OCI-LY3 (cell line): ENCODE measurements around the gene JMJD8.

Experiments used
- H2AFZ ChIP-seq: fragments of 200-600, 300-600 bp; shearing (Covaris generic); 2 replicates; pipeline ENCODE4 v1.6.0; 2014; ENCODE audit warnings: antibody characterized with exemption, low read depth, low read length
- H3K27ac ChIP-seq: fragments of 200-600, 300-600 bp; sonication (generic); 2 replicates; pipeline ENCODE4 v1.5.1; 2014; ENCODE audit warnings: mild to moderate bottlenecking, low read length, moderate library complexity, mixed read lengths
- H3K27me3 ChIP-seq: fragments of 200-600, 300-600 bp; sonication (generic); 2 replicates; pipeline ENCODE4 v1.6.1; 2014; ENCODE audit warnings: low read depth, low read length, mixed read lengths
- H3K36me3 ChIP-seq: fragments of 200-600, 300-600 bp; sonication (generic); replicated peaks from 2 replicates; pipeline ENCODE3; 2014; ENCODE audit warnings: low read depth, low read length, mixed read lengths
- H3K4me1 ChIP-seq: fragments of 300-600, 200-600 bp; sonication (generic); 2 replicates; pipeline ENCODE4 v1.6.1; 2014; ENCODE audit warnings: low read length, mixed read lengths
- H3K4me2 ChIP-seq: fragments of 200-600, 300-600 bp; sonication (generic); 2 replicates; pipeline ENCODE4 v1.6.1; 2014; ENCODE audit warnings: low read length, mixed read lengths
- H3K4me3 ChIP-seq: fragments of 300-600, 200-600 bp; sonication (generic); 2 replicates; pipeline ENCODE4 v1.5.1; 2014; ENCODE audit warnings: antibody characterized with exemption, mild to moderate bottlenecking, low read length, moderate library complexity
- H3K79me2 ChIP-seq: fragments of 300-600, 200-600 bp; shearing (Covaris generic); 2 replicates; pipeline ENCODE4 v1.6.1; 2014; ENCODE audit warnings: mild to moderate bottlenecking, low read length, mixed read lengths
- H3K9ac ChIP-seq: fragments of 300-600, 200-600 bp; shearing (Covaris generic); 2 replicates; pipeline ENCODE4 v1.6.0; 2014; ENCODE audit warnings: mild to moderate bottlenecking, low read length, moderate library complexity
- H3K9me3 ChIP-seq: fragments of 200-600, 300-600 bp; shearing (Covaris generic); 2 replicates; pipeline ENCODE4 v1.6.1; 2014; ENCODE audit warnings: low read length, mixed read lengths; ENCODE audit not compliant: insufficient read depth
- H4K20me1 ChIP-seq: fragments of 200-600, 300-600 bp; sonication (generic); 2 replicates; pipeline ENCODE4 v1.6.1; 2016; ENCODE audit warnings: low read length, mixed read lengths; ENCODE audit not compliant: insufficient read depth
- CTCF ChIP-seq: fragments of 200-600, 300-600 bp; sonication (generic); IDR thresholded peaks from 2 replicates; pipeline ENCODE4 v1.5.1; 2014; ENCODE audit warnings: antibody characterized with exemption, low read length, low read depth
- EZH2phosphoT487 ChIP-seq: fragments of 200-600 bp; shearing (Covaris generic); IDR thresholded peaks from 2 replicates; pipeline ENCODE4 v1.6.1; 2018; ENCODE audit warnings: antibody characterized with exemption, mixed run types, low read depth

Gene JMJD8

GRCh38 chr16:667113-667779, 16.9 kb downstream of the JMJD8 start:
- Histone ChIP-seq H3K4me1 (peaks cover 12% of the 10 kb centered on the region), H3K36me3 (peaks cover 19% of the 10 kb centered on the region), H3K27me3 (no peaks in the 10 kb centered on the region), H3K79me2 (peaks cover 21% of the 10 kb centered on the region), H3K9me3 (no peaks in the 10 kb centered on the region), H3K27ac (0 out of 2 replicates have a peak overlapping the region, but pooled peaks have one; percentile 0), H3K4me3 (peak overlapping the region; percentile 97), H3K9ac (peak overlapping the region; percentile 26; the same call in 1 of the 2 replicates), H3K4me2 (peak overlapping the region; percentile 63), H4K20me1 (no peaks in the 10 kb centered on the region), H2AFZ (no peak overlapping the region)
- no peak for TF ChIP-seq CTCF
- TF ChIP-seq EZH2phosphoT487, result no peak

GRCh38 chr16:666572-666971, 17.6 kb downstream of the JMJD8 start:
- Histone ChIP-seq H3K4me2 (no peak overlapping the region), H3K9me3 (no peaks in the 10 kb centered on the region), H3K79me2 (peaks cover 21% of the 10 kb centered on the region), H3K27ac (no peak overlapping the region), H3K27me3 (no peaks in the 10 kb centered on the region), H3K4me3 (no peak overlapping the region), H3K4me1 (peaks cover 12% of the 10 kb centered on the region), H3K9ac (no peak overlapping the region), H2AFZ (no peak overlapping the region), H4K20me1 (no peaks in the 10 kb centered on the region), H3K36me3 (peaks cover 15% of the 10 kb centered on the region)
- TF ChIP-seq EZH2phosphoT487, result no peak
- TF ChIP-seq CTCF, result no peak

- peaks cover 7% of the 10 kb centered on the region; the same call in 1 of the 2 replicates for H3K4me1 ChIP-seq
- H3K4me3 ChIP-seq, result no peak overlapping the region
- H3K9ac ChIP-seq, result no peak overlapping the region
- H3K36me3 ChIP-seq, result peaks cover 4% of the 10 kb centered on the region
- H3K9me3 ChIP-seq, result no peaks in the 10 kb centered on the region
- no peak overlapping the region for H3K27ac ChIP-seq
- H3K4me2 ChIP-seq, result no peak overlapping the region
- no peaks in the 10 kb centered on the region for H4K20me1 ChIP-seq
- TF ChIP-seq CTCF (no peak), EZH2phosphoT487 (no peak)
- no peaks in the 10 kb centered on the region for H3K79me2 ChIP-seq
- no peak overlapping the region for H2AFZ ChIP-seq
- H3K27me3 ChIP-seq, result no peaks in the 10 kb centered on the region
Measured at GRCh38 chr16:662597-662996, 21.5 kb downstream of the JMJD8 start.

GRCh38 chr16:662095-662494, 22.0 kb downstream of the JMJD8 start:
- Histone ChIP-seq H3K36me3 (peaks cover 4% of the 10 kb centered on the region), H3K4me2 (no peak overlapping the region), H3K9me3 (no peaks in the 10 kb centered on the region), H4K20me1 (no peaks in the 10 kb centered on the region), H2AFZ (no peak overlapping the region), H3K27me3 (no peaks in the 10 kb centered on the region), H3K4me1 (peaks cover 3% of the 10 kb centered on the region; the same call in 1 of the 2 replicates), H3K4me3 (no peak overlapping the region), H3K79me2 (no peaks in the 10 kb centered on the region), H3K27ac (no peak overlapping the region), H3K9ac (no peak overlapping the region)
- no peak for TF ChIP-seq CTCF
- TF ChIP-seq EZH2phosphoT487, result no peak
